Renal cortical epithelial cell (primary cell): ENCODE measurements around the gene CENPV. TPM values are rescaled to one million over a fixed set of nuclear protein-coding genes. Genes with fewer than 3 reads are reported as not detected.
"Not testable (repeated sequence)": the region's sequence is repeated elsewhere in the genome, so short reads cannot be mapped to it uniquely, and the experiment has no call there.

Experiments
- DNase-seq: peaks from one replicate; pipeline ENCODE4 v3.0.0-alpha.2; 2011; ENCODE audit warnings: low read depth
- total RNA-seq: library from RNA; depleted of rRNA; stranded (reverse); fragments of >200 nt; gene quantifications from 2 replicates; pipeline ENCODE4 v1.2.3, GENCODE V29; 2014

The CENPV gene
- total RNA-seq = 2.6 and 19.3 TPM in 2 replicates

DNA sequence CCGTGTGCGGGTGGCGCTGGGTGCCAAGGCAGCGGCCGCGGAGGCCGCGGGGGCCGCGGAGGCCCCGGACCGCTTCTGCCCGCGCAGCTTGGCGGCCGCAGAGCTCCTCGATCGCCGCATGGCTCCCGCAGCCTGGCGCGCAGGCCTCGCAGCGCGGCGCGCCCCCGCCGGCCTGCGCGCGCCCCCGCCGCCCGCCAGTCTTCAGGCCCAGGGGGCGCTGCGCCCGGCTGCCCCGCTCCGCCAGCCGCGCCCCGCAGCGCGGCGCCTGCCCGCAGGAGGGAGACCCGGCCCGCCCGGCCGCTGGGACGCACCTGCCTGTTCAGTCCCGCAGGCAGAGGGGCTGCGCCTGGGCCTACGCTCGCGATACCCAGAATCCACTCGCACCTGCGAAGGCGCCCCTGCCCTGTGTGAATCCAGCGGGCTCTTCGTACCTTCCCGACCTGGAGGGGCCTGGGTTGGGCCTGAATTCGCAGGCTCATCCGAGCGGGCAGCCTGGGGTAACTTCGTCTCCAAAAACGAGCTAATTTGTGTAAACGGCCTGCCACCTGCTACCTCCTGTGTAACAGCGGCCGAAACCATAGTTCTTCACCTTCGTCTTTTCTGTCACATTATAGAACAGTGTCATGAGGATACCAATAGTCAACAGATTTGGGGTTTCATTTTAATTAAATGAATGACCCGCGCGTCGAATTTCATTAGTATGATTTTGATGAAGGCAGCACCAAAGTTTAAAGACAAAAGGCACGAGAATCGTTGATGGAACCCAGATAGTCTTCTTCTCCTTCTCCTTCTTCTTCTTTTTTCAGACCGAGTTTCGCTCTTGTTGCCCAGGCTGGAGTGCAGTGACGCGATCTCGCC lies at the start of gene CENPV:
Gene CENPV (minus strand): TSS at position 153 of the 858 bp plus-strand sequence. CDS start 33 bp downstream, at position 120.
- no peak for DNase-seq

- DNase-seq = peak; percentile 51
Measured at GRCh38 chr17:16398270-16399267, 45.3 kb upstream of the CENPV start.

DNA sequence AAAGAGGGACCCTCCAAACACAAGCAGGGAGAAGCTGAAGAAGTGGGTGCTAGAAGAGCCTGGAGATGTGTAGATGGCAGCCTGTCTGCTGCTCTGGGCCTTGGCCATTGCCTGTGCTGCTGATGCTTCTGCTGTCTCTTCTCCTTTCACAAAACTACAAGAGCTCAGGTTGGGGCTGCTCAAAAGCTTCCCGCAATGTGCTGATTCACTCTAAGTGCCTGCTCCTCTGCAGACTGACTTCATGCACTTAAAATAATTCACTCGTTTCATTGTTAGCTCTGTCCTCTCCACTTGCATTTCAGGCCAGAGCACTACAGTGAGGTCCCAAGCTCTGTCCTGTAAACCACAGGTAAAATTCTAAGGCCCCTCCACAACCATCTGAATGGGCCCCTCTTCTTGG lies 43.4 kb upstream of the CENPV start:
- DNase-seq = not testable (repeated sequence)

DNA sequence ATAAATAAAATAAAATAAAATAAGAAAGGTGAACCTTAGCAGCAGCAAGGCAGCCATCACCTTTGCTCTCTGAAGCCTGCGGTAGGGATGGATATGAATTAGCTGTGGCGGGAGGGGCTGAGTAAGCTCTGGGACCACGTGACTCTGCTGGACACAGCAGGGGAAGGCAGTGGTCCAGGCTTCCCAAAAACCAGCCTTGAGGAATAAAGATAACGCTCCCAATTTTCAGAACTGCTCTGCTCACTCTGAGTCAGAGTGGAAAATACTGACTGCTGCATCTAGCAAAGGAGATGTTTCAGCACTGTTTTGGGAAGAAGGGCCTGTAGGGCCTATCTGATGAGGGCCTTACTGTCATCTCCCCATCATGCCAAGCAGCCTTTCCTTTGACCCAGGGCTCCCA lies 42.6 kb upstream of the CENPV start:
- not testable (repeated sequence) for DNase-seq

DNA sequence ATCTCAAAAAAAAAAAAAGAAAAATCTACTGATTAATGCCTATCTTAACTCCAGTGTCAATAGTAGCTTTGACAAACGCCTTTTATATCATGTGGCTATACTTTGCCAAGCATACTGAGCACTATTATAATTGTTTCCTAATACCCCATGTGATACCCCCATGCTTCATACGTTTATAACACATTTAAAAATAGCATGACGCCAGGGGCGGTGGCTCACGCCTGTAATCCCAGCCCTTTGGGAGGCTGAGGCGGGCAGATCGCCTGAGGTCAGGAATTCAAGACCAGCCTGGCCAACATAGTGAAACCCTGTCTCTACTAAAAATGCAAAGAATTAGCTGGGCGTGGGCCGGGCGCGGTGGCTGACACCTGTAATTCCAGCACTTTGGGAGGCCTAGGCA lies 39.2 kb upstream of the CENPV start:
- DNase-seq = not testable (repeated sequence)

DNA sequence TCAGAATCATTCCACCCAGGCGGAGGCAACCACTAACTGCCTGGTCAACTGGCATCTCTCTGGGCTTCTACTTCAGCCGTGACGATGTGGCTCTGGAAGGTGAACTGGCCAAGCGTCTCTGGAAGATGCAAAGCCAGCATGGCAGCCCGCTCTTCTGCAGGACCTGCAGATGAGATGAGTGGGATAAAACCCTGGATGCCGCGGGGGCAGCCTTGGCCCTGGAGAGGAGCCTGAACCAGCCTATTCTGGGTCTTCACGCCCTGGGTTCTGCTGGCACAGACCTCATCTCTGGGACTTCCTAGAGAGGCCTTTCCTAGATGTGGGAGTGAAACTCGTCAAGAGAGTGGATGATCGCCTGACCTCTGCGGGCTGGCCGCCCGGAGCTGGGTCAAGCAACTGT lies 38.2 kb upstream of the CENPV start:
- DNase-seq = no peak

- not testable (repeated sequence) for DNase-seq
Measured at GRCh38 chr17:16386126-16386507, 32.8 kb upstream of the CENPV start.

DNA sequence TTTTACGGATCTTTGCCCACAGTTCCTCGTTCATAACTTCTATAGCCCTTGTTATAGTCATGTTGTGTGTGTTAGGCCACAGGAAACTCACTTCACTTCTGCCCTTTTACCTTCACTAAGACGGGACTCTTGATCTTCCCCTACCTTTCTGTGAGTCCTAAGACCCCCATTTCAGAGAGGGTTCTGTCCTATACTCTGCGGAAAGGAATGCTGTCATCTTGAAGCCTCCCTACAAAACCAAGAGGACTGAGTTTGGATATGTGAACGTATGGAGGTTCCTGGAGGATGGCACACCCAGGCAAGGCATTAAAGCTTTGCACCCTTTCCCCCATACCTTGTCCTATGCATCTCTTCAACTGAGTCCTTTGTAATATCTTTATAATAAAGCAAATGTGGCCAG lies 31.3 kb upstream of the CENPV start:
- no peak for DNase-seq

DNA sequence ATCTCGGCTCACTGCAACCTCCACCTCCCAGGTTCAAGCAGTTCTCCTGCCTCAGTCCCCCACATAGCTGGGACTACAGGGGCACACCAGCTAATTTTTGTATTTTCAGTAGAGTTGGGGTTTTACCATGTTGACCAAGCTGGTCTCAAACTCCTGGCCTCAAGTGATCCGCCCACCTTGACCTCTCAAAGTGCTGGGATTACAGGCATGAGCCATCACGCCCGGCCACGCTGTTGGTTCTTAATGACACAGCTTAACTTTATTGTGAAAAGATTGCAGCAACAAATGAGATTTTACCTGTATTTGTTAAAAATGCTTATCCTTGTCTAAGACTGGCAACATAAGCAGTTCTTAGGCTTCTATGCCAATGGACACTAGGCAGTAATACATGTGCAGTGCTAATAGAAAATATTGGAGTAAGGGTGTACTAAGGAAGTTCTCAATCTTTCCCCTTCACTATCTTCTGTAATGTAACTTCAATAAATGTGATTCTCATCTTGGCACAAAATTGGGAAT lies 30.6 kb upstream of the CENPV start:
- no peak for DNase-seq

GRCh38 chr17:16383216-16383615 lies 29.9 kb upstream of the CENPV start:
- no peak for DNase-seq

- DNase-seq = peak; percentile 27
Measured at GRCh38 chr17:16381496-16381820, 28.2 kb upstream of the CENPV start.

DNA sequence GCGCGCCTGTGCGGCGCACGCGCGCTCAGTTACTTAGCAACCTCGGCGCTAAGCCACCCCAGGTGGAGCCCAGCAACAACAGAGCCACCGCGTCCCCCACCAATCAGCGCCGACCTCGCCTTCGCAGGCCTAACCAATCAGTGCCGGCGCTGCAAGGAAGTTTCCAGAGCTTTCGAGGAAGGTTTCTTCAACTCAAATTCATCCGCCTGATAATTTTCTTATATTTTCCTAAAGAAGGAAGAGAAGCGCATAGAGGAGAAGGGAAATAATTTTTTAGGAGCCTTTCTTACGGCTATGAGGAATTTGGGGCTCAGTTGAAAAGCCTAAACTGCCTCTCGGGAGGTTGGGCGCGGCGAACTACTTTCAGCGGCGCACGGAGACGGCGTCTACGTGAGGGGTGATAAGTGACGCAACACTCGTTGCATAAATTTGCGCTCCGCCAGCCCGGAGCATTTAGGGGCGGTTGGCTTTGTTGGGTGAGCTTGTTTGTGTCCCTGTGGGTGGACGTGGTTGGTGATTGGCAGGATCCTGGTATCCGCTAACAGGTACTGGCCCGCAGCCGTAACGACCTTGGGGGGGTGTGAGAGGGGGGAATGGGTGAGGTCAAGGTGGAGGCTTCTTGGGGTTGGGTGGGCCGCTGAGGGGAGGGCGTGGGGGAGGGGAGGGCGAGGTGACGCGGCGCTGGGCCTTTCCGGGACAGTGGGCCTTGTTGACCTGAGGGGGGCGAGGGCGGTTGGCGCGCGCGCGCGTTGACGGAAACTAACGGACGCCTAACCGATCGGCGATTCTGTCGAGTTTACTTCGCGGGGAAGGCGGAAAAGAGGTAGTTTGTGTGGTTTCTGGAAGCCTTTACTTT lies 27.6 kb upstream of the CENPV start, which contains the start of gene UBB:
Gene UBB (plus strand): TSS at position 452 of the 856 bp plus-strand sequence. CDS start 817 bp downstream, outside the sequence.
- DNase-seq = peak; percentile 95

DNA sequence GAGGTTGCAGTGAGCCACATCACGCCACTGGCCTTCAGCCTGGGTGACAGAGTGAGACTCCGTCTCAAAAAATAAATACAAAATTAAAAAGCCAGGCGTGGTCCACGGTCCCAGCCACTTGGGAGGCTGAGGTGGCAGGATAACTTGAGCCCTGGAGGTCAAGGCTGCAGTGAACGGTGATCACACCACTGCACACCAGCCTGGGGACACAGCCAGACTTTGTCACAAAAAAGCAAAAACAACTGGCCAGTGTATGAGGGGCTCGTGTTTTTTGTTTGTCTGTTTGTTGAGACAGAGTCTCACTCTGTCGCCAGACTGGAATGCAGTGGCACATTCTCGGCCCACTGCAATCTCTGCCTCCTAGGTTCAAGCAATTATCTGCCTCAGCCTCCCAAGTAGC lies 26.4 kb upstream of the CENPV start:
- DNase-seq = no peak

- no peak for DNase-seq
Measured at GRCh38 chr17:16378636-16379282, 25.5 kb upstream of the CENPV start.

DNA sequence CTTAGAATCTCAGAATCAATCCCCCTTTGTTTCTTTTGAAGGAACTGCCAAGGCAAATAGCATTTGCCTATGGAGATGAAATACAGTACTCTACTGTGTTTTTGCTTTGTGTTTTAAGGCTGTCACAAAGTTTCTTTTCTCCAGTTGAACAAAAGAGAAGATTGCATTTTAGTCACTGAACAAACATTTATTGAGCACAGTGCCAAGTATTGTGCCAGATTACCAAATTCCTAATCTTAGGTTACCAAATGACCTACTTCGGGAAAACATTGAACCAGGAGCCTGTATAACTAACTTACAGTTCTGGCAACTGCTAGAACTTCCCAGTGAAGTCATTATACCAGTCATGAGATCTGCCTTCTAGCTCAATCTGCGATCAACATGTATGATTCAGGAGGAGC lies 24.7 kb upstream of the CENPV start:
- DNase-seq = peak; percentile 59

DNA sequence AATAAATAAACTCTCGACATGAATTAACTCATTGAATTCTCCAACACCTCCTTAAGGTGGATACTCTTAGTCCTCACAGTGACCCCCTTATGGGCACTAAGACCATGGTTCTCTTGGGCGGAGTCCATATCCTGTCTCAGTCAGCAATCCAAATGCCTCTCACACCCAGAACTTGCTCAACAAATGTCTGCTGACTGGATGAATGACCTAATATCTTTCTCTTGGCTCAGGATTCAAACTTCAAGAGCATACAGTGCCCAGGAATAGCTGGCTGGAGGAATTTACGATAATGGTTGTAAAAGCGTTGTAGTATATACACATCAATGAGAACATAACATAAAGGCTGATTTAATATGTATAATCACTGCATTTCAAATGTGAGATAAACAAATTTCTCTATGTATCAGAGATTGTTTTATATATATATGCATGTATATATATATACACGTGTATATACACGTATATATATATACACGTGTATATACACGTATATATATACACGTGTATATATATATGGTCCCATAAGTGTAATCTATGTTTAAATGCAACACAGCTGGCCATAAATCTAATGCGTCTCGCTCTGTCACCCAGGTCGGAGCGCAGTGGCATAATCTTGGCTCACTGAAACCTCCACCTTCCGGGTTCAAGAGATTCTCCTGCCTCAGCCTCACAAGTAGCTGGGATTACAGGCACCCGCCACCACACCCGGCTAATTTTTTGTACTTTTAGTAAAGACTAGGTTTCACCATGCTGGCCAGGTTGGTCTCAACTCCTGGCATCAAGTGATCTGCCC lies 21.1 kb upstream of the CENPV start:
- DNase-seq = no peak

DNA sequence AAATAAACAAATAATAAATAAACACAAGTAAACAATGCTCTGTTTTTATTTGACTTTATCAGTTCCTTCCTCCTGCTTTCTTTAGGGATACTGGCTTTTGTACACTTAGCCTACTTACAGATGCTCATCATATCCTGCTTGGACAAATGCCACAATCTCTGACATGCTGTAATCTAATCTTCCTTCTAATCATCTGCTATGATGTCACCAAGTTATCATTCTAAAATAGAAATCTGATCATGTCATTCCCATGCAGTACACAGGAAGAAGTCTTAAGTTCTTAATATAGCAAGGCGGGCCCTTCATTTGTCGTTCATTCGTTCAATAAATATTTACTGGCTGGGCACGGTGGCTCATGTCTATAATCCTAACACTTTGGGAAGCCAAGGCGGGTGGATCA lies 18.5 kb upstream of the CENPV start:
- DNase-seq = no peak

DNA sequence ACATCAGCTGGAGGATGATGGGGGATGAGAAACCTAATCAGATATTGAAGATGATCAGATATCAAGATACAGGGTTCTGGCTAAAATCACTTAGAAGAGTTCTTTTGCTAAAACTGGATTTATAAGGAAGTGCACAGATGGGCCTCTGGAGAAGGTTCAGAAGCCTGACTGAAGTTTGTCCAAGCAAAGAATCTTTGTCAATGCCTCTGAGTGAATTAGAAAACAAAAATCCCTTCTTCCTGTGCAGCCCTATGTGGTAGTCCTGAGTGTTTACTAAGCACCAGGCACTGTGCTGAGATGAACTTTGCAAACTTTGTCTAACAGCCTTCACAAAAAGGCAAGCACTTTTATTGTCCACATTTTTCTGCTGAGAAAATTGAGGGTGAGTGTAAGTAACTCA lies 11.4 kb upstream of the CENPV start:
- no peak for DNase-seq

DNA sequence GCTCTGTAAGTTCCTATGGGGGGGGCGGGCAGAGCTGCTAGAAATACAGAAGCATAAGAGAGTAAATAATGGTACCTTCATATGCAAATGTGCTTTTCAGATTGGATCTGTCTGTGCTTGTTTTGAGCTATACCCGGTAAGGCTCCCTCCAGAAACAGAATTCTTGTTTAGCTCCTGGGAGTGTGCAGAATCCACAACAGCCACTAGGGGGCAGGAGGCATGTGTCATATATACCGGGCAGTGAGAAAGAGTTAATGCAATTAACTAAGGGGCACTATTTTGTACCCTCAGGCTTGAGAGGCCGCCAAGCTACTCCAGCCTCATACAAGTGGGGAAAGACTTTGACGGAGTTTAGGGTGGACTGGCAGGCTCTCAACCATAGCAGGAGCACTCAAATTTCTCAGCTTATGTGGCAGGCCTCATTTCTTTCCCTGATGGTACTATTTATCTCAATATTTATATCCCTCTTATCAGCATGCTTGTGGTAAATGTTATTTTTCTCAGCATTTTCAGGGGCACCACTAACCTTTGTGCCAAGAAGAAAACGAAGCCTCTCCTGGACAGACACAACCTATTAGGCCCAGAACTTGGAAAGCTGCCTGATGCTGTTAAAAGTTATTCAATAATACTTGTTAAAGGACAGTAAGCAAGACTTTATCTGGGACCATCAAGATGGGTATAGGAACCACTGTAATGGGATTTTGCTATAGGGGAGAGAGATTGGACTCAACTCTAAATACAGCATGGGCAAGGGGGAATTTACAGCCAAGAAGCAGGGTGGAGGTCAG lies 10.7 kb upstream of the CENPV start:
- peak; percentile 57 for DNase-seq
